Rectal smooth muscle tissue (tissue), 1 donor: ENCODE measurements around the gene ZSWIM6.

ENCODE experiments used
- H3K27ac ChIP-seq: one replicate; pipeline ENCODE4 v1.7.0; 2013; ENCODE audit warnings: low read depth, low read length, inconsistent platforms
- H3K27me3 ChIP-seq: one replicate; pipeline ENCODE4 v1.7.0; 2013; ENCODE audit warnings: low read length; ENCODE audit not compliant: control insufficient read depth, insufficient read depth
- H3K36me3 ChIP-seq: one replicate; pipeline ENCODE4 v1.7.0; 2013; ENCODE audit warnings: low read length; ENCODE audit not compliant: control insufficient read depth, insufficient read depth
- H3K4me1 ChIP-seq: one replicate; pipeline ENCODE4 v1.7.0; 2013; ENCODE audit warnings: low read length; ENCODE audit not compliant: control insufficient read depth, insufficient read depth
- H3K4me3 ChIP-seq: one replicate; pipeline ENCODE4 v1.7.0; 2013; ENCODE audit warnings: low read length
- H3K9ac ChIP-seq: one replicate; pipeline ENCODE4 v1.7.0; 2013; ENCODE audit warnings: low read length

Gene ZSWIM6

DNA sequence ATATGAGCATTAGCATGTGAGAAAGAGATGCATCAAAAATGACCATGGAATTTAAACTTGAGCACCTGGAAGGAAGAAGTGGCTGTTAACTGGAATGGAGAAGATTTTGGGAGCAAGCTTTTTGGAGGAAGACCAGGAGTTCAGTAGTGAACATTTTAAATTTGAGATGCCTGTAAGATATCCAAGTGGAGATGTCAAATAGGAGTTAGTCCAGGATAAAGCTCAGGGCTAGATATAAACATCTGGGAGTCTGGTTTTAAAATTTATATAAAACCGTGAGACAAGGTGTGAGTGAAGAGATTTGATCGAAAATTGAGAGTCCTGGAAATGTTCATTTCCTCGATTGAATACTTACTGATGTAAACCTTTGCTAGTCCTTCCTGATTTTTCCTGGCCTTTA, 217.5 kb downstream of the ZSWIM6 start:
- H3K27ac ChIP-seq, result no peak overlapping the region
- no peak overlapping the region for H3K4me3 ChIP-seq
- H3K36me3 ChIP-seq, result no peaks in the 10 kb centered on the region
- H3K4me1 ChIP-seq, result peaks cover 3% of the 10 kb centered on the region
- H3K27me3 ChIP-seq, result no peaks in the 10 kb centered on the region
- H3K9ac ChIP-seq, result no peak overlapping the region

DNA sequence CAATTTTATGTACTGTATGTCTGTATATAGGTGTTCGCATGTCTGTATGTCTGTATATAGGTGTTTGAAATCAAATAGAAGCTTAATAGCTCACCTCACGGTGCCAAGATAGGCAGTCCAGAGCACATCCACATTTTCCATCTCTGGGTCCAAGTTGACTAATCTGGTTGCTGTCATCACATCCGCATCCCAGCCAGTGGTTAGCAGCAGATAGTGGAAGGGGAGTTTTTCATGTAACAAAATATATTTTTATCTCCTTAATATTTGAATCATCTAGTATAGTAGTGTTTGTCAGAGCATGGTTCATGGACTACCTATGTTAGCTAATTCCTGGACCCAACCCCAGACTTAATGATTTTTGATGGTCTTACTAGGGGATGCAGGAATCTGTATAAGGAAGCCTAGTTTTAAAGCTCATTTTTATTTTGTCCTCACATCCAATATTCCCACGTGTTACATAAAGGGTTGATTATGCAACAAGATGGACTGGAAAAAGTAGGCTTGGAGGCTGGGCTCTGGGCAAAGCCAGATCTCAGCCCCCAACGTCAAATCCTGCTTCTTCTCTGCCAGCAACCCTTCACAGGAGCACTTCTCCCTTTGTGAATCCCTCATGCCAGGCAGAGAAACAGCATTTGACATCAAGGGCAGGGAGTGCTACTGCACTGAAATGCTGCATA, 219.7 kb downstream of the ZSWIM6 start:
- Histone ChIP-seq H3K27ac (no peak overlapping the region), H3K4me1 (peaks cover 3% of the 10 kb centered on the region), H3K9ac (no peak overlapping the region), H3K36me3 (no peaks in the 10 kb centered on the region), H3K4me3 (no peak overlapping the region), H3K27me3 (no peaks in the 10 kb centered on the region)

DNA sequence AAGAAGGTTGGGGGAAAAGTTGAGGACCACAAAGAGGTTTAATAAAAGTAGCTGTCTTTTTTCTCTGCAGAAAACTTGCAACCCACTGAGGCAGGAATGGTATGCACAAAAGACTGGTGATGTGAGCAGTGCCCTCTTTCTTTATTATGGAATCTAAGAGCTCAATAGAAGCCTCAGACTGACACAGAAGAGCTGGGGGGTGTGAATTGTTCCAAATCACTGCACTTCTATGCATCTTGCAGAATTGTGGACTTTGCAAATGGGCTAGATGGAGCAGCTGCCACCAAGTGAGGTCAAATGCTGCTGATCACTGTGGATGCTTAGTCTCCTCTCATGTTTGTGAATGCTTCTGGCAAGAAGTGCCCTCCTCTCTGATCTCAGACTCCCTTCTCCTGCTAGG, 227.1 kb downstream of the ZSWIM6 start:
- no peak overlapping the region for H3K27ac ChIP-seq
- no peak overlapping the region for H3K9ac ChIP-seq
- H3K27me3 ChIP-seq, result no peaks in the 10 kb centered on the region
- no peaks in the 10 kb centered on the region for H3K4me1 ChIP-seq
- H3K4me3 ChIP-seq, result no peak overlapping the region
- no peaks in the 10 kb centered on the region for H3K36me3 ChIP-seq

DNA sequence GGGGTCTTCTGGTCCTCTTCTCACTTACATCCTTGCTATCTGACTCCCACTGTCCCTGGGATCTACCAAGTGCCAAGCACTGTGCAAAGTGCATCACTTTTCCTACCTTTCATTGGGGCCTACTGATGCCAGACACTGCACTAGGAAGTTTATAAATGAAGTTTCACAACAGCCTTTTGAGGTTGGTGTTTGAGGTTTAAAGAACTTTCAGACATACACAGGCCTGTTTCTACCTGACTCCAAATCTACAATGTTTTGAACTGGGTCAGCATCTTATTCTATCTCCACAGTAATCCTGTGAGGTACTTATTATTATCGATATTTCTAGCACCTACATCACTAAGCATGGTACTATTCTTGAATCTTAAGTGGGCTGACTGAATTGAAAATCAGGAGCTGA, 227.7 kb downstream of the ZSWIM6 start:
- Histone ChIP-seq H3K27ac (no peak overlapping the region), H3K4me3 (no peak overlapping the region), H3K4me1 (no peaks in the 10 kb centered on the region), H3K27me3 (no peaks in the 10 kb centered on the region), H3K36me3 (no peaks in the 10 kb centered on the region), H3K9ac (no peak overlapping the region)

DNA sequence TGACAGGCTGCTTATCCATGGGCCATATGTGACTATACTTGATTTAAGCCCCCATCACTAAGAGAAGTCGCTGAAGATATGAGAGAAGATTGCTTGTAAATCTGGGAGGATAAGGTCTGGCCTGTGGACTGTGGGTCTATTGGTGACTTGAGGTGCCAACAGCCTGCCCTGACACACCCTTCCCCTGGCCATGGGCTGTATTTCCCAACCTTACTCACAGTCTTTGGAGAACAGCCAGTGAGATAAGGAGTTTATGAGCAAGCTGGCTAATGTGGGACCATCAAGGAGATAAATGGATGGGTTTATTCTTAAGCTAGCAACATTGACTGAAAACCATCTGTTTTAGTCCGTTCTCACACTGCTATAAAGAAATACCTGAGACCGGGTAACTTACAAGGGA, 231.3 kb downstream of the ZSWIM6 start:
- H3K4me1 ChIP-seq, result no peaks in the 10 kb centered on the region
- H3K9ac ChIP-seq, result no peak overlapping the region
- no peaks in the 10 kb centered on the region for H3K27me3 ChIP-seq
- H3K27ac ChIP-seq, result no peak overlapping the region
- H3K4me3 ChIP-seq, result no peak overlapping the region
- no peaks in the 10 kb centered on the region for H3K36me3 ChIP-seq

DNA sequence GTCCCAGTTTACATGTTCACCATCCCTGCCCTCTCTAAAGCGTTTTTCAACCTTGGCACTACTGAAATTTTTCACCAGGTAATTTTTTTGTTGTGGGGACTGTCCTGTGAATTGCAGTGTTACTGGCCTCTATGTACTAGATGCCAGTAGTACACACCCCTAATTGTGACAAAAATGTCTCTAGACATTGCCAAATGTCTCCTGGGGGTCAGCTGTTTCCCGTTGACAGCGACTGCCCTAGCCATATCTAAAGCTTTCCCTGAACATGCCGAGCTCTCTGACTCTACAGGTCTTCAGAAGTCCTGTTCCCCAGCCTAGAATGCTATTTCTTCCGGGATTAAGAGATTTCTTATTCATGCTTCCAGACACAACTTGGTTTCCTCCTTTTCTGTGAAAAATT, 235.3 kb downstream of the ZSWIM6 start:
- Histone ChIP-seq H3K27me3 (no peaks in the 10 kb centered on the region), H3K4me3 (no peak overlapping the region), H3K4me1 (no peaks in the 10 kb centered on the region), H3K9ac (no peak overlapping the region), H3K27ac (no peak overlapping the region), H3K36me3 (no peaks in the 10 kb centered on the region)

DNA sequence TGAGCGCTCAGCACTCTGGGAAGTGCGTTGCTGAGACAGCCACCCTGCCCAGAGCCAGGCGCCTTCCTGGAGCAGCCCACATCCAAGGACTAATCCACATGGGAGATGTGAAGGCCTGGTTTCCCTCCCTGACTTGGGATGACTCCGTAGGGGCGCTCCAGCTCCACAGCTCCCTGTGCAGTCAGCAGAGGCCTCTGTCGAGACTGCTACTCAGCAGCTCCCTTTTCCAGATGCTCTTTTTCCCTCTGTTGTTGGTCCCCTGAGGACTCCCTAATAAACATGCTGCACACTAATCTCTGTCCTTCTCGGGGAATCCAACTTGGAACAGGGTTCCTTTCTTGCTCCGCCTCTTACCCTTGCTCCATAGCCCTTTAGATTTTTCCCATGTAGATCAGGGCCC, 237.3 kb downstream of the ZSWIM6 start:
- H3K4me3 ChIP-seq, result no peak overlapping the region
- H3K27ac ChIP-seq, result no peak overlapping the region
- H3K9ac ChIP-seq, result no peak overlapping the region
- H3K27me3 ChIP-seq, result no peaks in the 10 kb centered on the region
- H3K36me3 ChIP-seq, result no peaks in the 10 kb centered on the region
- no peaks in the 10 kb centered on the region for H3K4me1 ChIP-seq

DNA sequence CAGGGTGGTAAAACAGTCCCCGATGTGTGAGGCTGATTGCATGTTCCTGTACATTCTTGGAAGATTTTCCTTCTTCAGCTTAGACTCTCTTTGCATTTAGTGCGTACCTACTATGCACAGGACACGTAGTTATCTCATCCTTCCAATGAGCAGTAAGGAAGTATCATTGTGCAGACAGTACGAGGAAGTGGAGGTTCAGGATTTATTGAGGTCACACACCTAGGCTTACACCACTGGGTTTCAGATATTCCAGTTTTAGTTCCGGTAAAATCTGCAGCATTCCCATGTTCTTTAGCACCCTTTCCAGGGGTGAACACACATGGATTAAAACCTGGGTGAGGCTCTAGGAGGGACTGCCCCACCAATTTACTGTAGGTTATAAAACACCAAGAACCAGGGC, 238.7 kb downstream of the ZSWIM6 start:
- Histone ChIP-seq H3K9ac (no peak overlapping the region), H3K27me3 (no peaks in the 10 kb centered on the region), H3K4me3 (no peak overlapping the region), H3K36me3 (no peaks in the 10 kb centered on the region), H3K27ac (no peak overlapping the region), H3K4me1 (no peaks in the 10 kb centered on the region)

DNA sequence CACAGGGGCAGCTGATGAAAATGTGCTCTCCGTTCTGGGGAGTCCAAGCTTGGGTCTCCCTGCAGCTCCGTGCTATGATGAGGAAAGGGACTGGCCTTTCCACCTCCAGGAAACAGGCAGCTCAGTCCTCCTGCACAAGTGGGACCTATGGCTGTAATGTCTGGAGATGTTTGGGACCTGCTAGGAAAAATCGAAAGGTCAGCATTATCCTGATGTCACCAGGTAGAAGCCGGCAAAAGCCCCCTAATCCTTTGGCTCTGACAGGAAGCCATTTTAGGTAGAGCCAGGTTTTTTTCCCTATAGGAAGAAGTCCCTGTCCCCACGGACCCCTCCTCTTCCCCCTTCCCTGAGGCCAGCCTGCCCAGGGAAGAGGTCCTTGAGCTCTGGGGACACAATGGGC, 240.9 kb downstream of the ZSWIM6 start:
- Histone ChIP-seq H3K4me1 (no peaks in the 10 kb centered on the region), H3K4me3 (no peak overlapping the region), H3K9ac (no peak overlapping the region), H3K27me3 (no peaks in the 10 kb centered on the region), H3K27ac (no peak overlapping the region), H3K36me3 (no peaks in the 10 kb centered on the region)

DNA sequence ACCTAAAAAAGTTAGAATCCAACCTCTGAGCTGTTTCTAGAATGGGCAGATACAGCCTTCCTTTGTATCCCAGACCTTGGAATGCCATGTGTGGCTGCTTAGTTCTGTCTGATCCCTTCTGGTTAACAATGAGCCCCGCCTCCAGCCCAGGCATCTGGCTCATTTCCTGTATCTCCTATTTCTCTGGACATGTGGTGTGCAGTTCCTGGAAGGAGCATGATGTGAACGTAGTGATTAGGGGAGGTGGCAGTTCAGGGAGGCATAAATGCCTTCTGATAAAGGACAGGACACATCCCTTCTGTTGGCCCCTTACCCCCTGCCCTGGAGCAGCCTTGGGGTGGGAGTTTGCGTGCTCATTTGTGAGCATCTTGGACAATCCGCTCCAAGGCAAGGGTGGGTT, 243.0 kb downstream of the ZSWIM6 start:
- Histone ChIP-seq H3K4me1 (no peaks in the 10 kb centered on the region), H3K27ac (no peak overlapping the region), H3K36me3 (no peaks in the 10 kb centered on the region), H3K4me3 (no peak overlapping the region), H3K27me3 (no peaks in the 10 kb centered on the region), H3K9ac (no peak overlapping the region)

DNA sequence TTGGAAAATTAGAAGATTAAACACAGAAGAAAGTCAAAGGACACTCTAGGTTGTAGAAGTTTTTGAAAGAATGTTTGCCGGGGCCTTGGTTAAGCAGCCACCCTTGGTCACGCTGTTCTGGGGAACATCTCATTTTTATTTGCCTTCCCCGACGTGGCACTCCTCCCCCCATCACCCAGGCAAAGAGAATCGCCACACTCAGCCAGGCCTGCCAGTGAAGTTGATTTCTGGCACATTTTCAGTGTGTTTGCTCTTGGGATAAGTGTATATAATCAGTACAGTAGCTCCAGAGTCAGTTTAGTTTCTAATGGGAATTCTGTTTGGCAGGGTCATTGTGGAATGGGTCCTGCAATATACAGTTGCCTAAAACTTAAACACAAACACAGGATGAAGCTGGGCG, 243.5 kb downstream of the ZSWIM6 start:
- Histone ChIP-seq H3K9ac (no peak overlapping the region), H3K27me3 (no peaks in the 10 kb centered on the region), H3K36me3 (no peaks in the 10 kb centered on the region), H3K27ac (no peak overlapping the region), H3K4me1 (no peaks in the 10 kb centered on the region), H3K4me3 (no peak overlapping the region)

DNA sequence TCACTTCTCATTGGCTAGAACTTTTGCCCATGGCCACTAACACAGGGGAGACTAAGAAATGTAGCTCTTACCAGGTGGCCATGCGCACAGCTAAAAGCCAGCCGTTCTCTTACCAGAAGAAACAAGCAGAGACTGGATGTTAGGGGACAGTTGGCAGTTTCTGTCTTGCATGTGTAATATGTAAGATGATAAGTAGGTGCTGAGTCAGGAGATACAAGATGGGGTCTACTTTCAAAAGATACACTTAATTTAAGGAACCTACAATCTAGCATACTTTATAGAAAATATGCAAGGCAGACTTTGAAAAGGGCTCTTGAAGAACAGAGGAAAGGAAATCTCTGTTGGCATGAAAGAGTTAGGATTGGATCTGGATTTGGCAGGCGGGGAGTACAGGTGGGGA, 244.5 kb downstream of the ZSWIM6 start:
- Histone ChIP-seq H3K27me3 (no peaks in the 10 kb centered on the region), H3K27ac (no peak overlapping the region), H3K4me1 (no peaks in the 10 kb centered on the region), H3K4me3 (no peak overlapping the region), H3K36me3 (no peaks in the 10 kb centered on the region), H3K9ac (no peak overlapping the region)

DNA sequence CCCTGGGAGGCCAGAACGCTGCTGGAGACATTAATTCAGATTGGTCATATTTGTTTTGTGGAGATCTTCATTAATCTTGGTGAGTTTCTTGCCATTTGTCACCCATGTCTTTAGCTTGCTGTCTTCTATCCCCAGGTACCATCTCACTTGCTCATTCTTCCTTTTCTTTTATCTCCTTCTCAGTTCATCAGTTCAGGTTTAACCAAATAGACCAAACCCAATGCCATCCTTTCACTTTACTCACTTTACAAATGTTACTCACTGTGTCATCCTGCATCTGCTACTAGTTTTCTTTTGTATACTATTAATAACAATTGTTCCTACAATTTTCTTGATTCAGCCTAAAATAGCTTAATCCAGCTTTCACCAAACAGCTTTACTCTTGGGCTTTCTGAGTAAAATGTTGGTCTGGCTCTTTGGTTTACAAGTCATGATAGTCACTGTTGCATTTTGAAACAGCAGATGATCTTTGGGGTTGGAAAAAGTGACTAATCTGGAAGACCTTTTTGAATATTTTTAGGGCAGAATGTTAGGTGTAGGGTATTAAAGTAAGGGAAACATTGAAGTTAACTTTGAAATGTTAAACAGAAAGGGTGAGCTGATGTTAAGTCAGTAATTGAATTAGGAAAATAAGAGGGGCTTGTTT, 246.9 kb downstream of the ZSWIM6 start:
- H3K4me3 ChIP-seq, result no peak overlapping the region
- H3K4me1 ChIP-seq, result no peaks in the 10 kb centered on the region
- no peak overlapping the region for H3K27ac ChIP-seq
- no peaks in the 10 kb centered on the region for H3K36me3 ChIP-seq
- H3K27me3 ChIP-seq, result no peaks in the 10 kb centered on the region
- H3K9ac ChIP-seq, result no peak overlapping the region
